H1 (cell line): ENCODE results near the gene RASGRP3. TPM values are rescaled to one million over a fixed set of nuclear protein-coding genes. Genes with fewer than 3 reads are reported as not detected.

Experiments used
- ASH2L ChIP-seq: fragments of 200-600, 300-600 bp; sonication (generic); IDR thresholded peaks from one replicate; pipeline ENCODE4 v1.7.1; 2017; ENCODE audit warnings: low read length
- ATF3 ChIP-seq: IDR thresholded peaks from 2 replicates; pipeline ENCODE4 v1.6.1; 2011; ENCODE audit warnings: low read depth, mild to moderate bottlenecking, low read length; ENCODE audit not compliant: insufficient read depth
- CHD7 ChIP-seq: fragments of 300-600 bp; sonication (generic); IDR thresholded peaks from 2 replicates; pipeline ENCODE4 v1.7.1; 2012; ENCODE audit warnings: low read length, moderate library complexity, mild to moderate bottlenecking, inconsistent platforms; ENCODE audit not compliant: insufficient replicate concordance
- CTCF ChIP-seq, 3 experiments: IDR thresholded peaks; 1 replicate in 2 of 3; 2 replicates in 1 of 3; pipeline versions ENCODE4 v1.5.1 to v1.6.1; 2011; ENCODE audit warnings: low read length in 3 of 3, mild to moderate bottlenecking in 3 of 3, inconsistent platforms in 2 of 3, low read depth in 1 of 3, moderate library complexity in 1 of 3; ENCODE audit not compliant: insufficient read depth in 1 of 3; ENCODE audit errors: control extremely low read depth in 1 of 3
- KDM4A ChIP-seq: IDR thresholded peaks from one replicate; pipeline ENCODE4 v1.7.1; 2012; ENCODE audit warnings: low read depth, mild to moderate bottlenecking, moderate library complexity, low read length, inconsistent platforms; ENCODE audit not compliant: severe bottlenecking
- SIRT6 ChIP-seq: IDR thresholded peaks from one replicate; pipeline ENCODE4 v1.7.1; 2012; ENCODE audit warnings: low read length, inconsistent platforms
- TAF1 ChIP-seq: IDR thresholded peaks from 2 replicates; pipeline ENCODE4 v1.6.1; 2011; ENCODE audit warnings: mild to moderate bottlenecking, low read depth, low read length
- ZNF274 ChIP-seq: IDR thresholded peaks from 2 replicates; pipeline ENCODE4 v1.7.0; 2012; ENCODE audit warnings: low read length, borderline replicate concordance; ENCODE audit errors: extremely low read depth
- polyA plus RNA-seq, 7 experiments: library from polyadenylated mRNA; depleted of rRNA in 3 of 7; stranded (reverse) in 5 of 7; unstranded in 2 of 7; fragments of >200 nt in 5 of 7; fragments of 200-250 nt in 2 of 7; gene quantifications; 1 replicate in 5 of 7; 2 replicates in 1 of 7; 4 replicates in 1 of 7; pipeline versions ENCODE4 v1.2.1 to v1.2.3, GENCODE V29; 2011 to 2013; ENCODE audit warnings: missing spikeins in 2 of 7, mixed read lengths in 2 of 7
- total RNA-seq: library from RNA; stranded (reverse); fragmentation: NEBNext Ultra II Directional; extraction: Animal tissue kit (Norgen Biotek cat#: 25700); gene quantifications from 2 replicates; pipeline ENCODE4 v1.2.1, GENCODE V29; 2021

Gene RASGRP3
- total and polyA plus RNA-seq, 2 of the 8 experiments (the other 6 are each of a cell fraction or from before 2014, with no cell fraction given) = 0.06 TPM; not detected in 1

- TF ChIP-seq CHD7 (no peak), KDM4A (no peak), ZNF274 (no peak), SIRT6 (no peak), ASH2L (no peak), ATF3 (no peak), TAF1 (no peak), CTCF (IDR thresholded peaks at IDR 0.05; ENCODE audit: control extremely low read depth in 1 of 3, insufficient read depth in 1 of 3, low read depth in 1 of 3, low read length in 3 of 3) (no peak)
Measured at GRCh38 chr2:33577084-33577483, 100.6 kb downstream of the RASGRP3 start (continued).
